HG03571 (cell line): Measurements from ENCODE around the gene MTA3.
"Not testable (repeated sequence)": the region's sequence is repeated elsewhere in the genome, so short reads cannot be mapped to it uniquely, and the experiment has no call there.

Source experiments
- ATAC-seq: cut with Tn5 transposase; IDR thresholded peaks from one replicate; pipeline ENCODE4 v1.9.1; 2021; ENCODE audit not compliant: unreplicated experiment

The MTA3 gene

GRCh38 chr2:42725657-42726056 is 157.2 kb downstream of the MTA3 start:
- ATAC-seq = no peak

GRCh38 chr2:42726680-42727079 is 158.2 kb downstream of the MTA3 start:
- ATAC-seq = no peak

GRCh38 chr2:42731316-42731715 is 162.9 kb downstream of the MTA3 start:
- not testable (repeated sequence) for ATAC-seq

GRCh38 chr2:42733852-42734251 is 165.4 kb downstream of the MTA3 start:
- no peak for ATAC-seq

GRCh38 chr2:42736598-42737322 is 168.3 kb downstream of the MTA3 start:
- no peak for ATAC-seq

GRCh38 chr2:42741140-42741539 is 172.7 kb downstream of the MTA3 start:
- no peak for ATAC-seq

GRCh38 chr2:42742740-42743658 is 174.6 kb downstream of the MTA3 start:
- ATAC-seq = no peak

GRCh38 chr2:42743659-42743990 is 175.2 kb downstream of the MTA3 start:
- no peak for ATAC-seq

- no peak for ATAC-seq
Observed at GRCh38 chr2:42744545-42745082, 176.2 kb downstream of the MTA3 start.

GRCh38 chr2:42747422-42747821 is 179.0 kb downstream of the MTA3 start:
- no peak for ATAC-seq

GRCh38 chr2:42748840-42749239 is 180.4 kb downstream of the MTA3 start:
- no peak for ATAC-seq

- peak; percentile 62 for ATAC-seq
Observed at GRCh38 chr2:42752314-42752713, 183.9 kb downstream of the MTA3 start.

- ATAC-seq = no peak
Observed at GRCh38 chr2:42752816-42753813, 184.7 kb downstream of the MTA3 start.

GRCh38 chr2:42754021-42754775 is 185.8 kb downstream of the MTA3 start:
- peak; percentile 52 for ATAC-seq

- ATAC-seq = no peak
Observed at GRCh38 chr2:42754776-42755140, 186.3 kb downstream of the MTA3 start.

- ATAC-seq = no peak
Observed at GRCh38 chr2:42755191-42755880, 186.9 kb downstream of the MTA3 start.

- no peak for ATAC-seq
Observed at GRCh38 chr2:42756150-42756775, 187.8 kb downstream of the MTA3 start.

- no peak for ATAC-seq
Observed at GRCh38 chr2:42756966-42757513, 188.6 kb downstream of the MTA3 start.
